GM12801 (cell line): ENCODE measurements around the gene FBLN1.

Experiments
- TF ChIP-seq, protein P1 (sequence below): IDR thresholded peaks from one replicate; pipeline ENCODE4 v1.5.1; 2011; ENCODE audit warnings: control low read depth; ENCODE audit not compliant: insufficient read length; ENCODE audit errors: extremely low read depth

FBLN1 gene

DNA sequence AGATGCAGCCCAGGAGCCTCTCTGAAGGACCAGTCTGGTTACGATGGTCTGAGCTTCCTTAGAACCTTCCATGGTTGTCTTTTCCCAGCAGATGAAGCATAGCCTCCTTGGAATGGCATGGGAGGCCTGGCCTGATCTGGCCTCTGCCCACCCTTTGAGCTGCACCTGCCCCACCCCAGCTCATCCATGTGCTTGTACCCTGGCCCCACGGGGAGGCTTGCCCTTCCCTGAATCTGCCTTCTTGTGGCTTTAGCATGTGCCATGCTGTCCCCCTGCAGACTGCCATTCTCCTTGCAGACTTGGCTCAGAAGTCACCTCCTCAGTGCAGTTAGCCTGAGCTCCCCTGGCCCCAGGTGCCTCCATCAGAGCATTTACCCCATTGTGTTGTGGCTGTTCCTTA is 62.5 kb downstream of the FBLN1 start:
- TF ChIP-seq, protein P1, sequence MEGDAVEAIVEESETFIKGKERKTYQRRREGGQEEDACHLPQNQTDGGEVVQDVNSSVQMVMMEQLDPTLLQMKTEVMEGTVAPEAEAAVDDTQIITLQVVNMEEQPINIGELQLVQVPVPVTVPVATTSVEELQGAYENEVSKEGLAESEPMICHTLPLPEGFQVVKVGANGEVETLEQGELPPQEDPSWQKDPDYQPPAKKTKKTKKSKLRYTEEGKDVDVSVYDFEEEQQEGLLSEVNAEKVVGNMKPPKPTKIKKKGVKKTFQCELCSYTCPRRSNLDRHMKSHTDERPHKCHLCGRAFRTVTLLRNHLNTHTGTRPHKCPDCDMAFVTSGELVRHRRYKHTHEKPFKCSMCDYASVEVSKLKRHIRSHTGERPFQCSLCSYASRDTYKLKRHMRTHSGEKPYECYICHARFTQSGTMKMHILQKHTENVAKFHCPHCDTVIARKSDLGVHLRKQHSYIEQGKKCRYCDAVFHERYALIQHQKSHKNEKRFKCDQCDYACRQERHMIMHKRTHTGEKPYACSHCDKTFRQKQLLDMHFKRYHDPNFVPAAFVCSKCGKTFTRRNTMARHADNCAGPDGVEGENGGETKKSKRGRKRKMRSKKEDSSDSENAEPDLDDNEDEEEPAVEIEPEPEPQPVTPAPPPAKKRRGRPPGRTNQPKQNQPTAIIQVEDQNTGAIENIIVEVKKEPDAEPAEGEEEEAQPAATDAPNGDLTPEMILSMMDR, result no peak

DNA sequence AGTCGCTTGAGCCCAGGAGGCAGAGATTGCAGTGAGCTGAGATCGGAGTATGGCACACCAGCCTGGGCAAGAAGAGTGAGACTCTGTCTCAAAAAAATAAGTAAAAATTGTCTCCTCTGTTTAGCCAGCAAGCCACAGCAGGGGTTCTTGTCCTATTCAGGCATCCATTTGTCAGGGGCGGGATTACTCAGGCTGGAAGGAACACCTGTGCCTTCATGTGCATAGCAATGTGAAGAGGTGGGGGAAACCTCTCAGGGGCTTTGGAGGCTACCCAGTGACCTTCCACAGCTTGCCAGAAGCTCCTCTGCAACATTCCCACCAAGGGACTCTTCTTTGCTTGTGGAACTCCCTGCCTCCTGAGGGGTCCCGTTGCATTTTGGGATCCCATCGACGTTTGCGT is 63.3 kb downstream of the FBLN1 start:
- TF ChIP-seq, protein P1, result no peak

DNA sequence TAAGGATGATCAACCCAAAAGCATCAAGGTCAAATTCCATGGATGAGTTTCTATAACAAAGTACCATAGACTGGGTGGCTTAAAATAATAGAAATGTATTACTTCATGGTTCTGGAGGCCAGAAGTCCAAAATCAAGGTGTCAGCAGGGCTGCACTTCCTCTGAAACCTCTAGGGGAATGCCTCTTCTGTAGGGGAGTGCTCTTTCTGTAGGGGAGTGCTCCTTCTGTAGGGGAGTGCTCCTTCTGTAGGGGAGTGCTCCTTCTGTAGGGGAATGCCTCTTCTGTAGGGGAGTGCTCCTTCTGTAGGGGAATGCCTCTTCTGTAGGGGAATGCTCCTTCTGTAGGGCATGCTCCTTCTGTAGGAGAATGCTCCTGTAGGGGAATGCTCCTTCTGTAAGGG is 65.5 kb downstream of the FBLN1 start:
- TF ChIP-seq, protein P1, result no peak

DNA sequence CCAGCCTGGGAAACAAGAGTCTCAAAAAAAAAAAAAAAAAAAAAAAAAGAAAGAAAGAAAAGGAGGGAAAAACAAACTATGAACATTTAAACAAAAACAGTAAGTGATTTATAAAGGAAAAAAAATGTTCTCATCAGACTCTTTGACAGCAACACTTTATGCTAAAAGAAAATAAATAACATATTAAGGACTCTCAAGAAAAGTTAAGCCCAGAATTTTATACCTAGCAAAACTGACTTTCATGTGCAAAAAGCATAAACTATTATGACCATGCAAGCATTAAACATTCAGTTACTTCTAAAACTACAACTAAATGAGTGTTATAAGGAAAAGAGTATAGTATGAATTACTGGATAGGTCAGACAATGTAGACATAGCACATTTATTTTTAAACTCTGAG is 68.4 kb downstream of the FBLN1 start:
- TF ChIP-seq, protein P1, result no peak

DNA sequence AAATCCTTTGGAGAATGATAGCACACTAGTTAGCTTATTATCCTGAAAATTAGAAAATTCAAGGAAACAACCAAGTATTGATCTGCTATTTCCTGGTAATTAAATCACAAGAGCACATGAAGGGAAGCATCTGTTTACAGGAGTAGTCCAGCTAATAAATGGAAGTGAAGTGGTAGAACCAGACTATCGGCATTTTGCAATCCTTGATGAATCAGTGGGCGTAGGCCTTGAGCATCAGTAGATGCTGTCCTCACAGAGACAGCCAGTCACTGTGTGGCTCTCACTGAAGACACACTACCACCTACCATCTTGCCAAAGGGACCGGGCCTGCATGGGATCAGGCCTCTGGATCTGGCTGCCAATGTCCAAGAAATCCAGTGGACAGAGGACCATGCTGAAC is 69.8 kb downstream of the FBLN1 start:
- TF ChIP-seq, protein P1, result no peak

DNA sequence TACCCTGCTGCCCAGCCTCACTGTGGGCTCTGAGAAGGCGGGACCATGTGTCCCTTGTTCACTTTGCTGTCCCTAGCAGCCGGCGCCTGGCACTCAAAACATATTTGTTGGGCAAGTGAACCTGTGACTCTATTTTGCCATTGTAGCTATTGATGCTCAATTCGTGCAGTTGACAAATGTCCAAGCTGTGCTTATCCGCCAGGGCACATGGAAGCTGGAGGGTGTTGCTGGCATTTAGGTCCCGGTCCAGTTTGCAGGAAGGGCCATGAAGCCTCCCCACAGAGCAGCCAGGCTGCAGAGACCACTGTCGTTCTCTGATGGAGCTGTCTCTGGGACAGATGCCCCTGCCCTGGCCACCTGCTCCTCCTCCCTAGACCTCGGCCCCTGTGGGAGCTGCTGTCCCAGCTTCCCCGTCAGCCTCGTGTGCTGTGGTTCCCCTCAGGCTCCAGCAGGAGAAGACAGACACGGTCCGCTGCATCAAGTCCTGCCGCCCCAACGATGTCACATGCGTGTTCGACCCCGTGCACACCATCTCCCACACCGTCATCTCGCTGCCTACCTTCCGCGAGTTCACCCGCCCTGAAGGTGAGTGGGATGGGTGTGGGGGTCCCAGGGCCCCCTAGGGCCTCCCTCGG is 71.5 kb downstream of the FBLN1 start:
- TF ChIP-seq, protein P1, result no peak

DNA sequence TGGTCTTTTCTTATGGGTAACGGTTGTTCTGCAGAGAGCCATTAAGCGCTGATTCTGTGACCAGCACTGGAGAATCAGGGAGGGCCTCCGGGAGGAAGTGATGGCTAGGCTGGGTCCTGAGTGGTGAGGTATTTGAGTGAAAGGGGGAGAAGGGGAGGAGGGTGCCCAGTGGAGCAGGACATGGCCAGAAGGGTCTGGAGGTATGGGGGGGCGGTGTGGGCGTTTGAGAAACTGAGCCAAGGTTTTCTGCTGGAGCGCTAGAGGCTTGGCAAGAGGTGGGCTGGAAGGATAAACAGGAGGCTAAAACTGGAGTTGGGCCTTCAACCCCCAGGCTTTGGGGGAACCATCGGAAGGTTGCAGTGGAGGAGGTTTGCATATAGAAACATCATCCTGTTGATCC is 72.5 kb downstream of the FBLN1 start:
- TF ChIP-seq, protein P1, result no peak
